ENCODE data around the gene SPARCL1.

Gene SPARCL1

DNA sequence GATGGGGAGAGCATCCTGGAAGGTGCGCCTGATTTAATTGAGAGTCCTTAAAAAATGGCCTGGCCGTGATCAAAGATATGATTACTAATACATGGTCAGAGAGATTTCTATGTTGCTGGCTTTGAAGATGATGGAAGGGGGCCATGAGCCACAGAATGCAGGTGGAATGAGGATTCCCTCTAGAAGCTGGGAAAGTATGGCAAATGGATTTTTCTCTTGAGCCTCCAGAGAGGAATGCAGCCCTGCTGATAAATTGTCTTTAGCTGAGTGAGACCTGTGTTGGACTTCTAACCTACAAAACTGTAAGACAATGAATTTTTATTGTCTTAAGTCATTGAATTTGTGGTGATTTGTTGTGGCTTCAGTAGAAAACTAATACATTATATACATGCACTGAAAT, 99.1 kb downstream of the SPARCL1 start:
- TF ChIP-seq, protein P1, sequence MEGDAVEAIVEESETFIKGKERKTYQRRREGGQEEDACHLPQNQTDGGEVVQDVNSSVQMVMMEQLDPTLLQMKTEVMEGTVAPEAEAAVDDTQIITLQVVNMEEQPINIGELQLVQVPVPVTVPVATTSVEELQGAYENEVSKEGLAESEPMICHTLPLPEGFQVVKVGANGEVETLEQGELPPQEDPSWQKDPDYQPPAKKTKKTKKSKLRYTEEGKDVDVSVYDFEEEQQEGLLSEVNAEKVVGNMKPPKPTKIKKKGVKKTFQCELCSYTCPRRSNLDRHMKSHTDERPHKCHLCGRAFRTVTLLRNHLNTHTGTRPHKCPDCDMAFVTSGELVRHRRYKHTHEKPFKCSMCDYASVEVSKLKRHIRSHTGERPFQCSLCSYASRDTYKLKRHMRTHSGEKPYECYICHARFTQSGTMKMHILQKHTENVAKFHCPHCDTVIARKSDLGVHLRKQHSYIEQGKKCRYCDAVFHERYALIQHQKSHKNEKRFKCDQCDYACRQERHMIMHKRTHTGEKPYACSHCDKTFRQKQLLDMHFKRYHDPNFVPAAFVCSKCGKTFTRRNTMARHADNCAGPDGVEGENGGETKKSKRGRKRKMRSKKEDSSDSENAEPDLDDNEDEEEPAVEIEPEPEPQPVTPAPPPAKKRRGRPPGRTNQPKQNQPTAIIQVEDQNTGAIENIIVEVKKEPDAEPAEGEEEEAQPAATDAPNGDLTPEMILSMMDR (IDR thresholded peaks at IDR 0.05; ENCODE audit: low read depth, low read length): no peak
- DNase-seq (ENCODE audit: low read depth in 2 of 2): no peak
- no peak overlapping the region for H3K4me3 ChIP-seq (replicated peaks in 1 of 2; ENCODE audit: low read depth in 2 of 2, low read length in 2 of 2)

DNA sequence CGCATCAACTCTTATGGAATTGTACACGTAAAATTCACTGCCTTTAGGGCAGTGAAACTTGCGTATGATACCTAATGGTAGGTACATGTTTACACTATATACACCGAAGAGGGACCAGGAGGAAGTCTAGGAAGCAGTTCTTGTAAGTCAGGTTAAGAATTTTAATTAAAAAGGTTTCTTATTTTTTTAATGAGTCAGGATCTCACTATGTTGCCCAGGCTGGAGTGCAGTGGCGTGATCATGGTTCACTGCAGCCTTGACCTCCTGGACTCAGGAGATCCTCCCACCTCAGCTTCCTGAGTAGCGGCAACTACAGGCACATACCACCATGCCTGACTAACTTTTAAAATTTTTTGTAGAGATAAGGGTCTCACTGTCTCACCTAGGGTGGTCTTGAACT, 100.2 kb downstream of the SPARCL1 start:
- no peak for DNase-seq (ENCODE audit: low read depth in 2 of 2)
- TF ChIP-seq, protein P1 (IDR thresholded peaks at IDR 0.05; ENCODE audit: low read depth, low read length): no peak
- H3K4me3 ChIP-seq (replicated peaks in 1 of 2; ENCODE audit: low read depth in 2 of 2, low read length in 2 of 2): no peak overlapping the region

DNA sequence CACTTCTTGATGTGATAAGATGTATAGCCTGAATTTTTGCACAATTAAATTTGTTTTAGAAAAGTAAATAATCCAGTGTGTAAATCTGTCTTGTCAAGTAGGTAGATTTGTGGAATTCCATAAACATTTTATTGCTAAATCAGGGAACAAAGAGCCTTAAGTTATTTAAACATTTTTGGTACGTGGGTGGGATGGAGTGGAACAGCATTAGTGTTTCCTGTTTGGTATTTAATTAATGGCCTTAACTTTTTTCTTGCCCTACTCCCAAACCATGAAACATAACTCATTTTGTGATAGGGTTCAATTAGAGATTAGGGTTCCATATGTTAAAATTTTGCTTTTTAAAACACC, 101.7 kb downstream of the SPARCL1 start:
- no peak overlapping the region for H3K4me3 ChIP-seq (replicated peaks in 1 of 2; ENCODE audit: low read depth in 2 of 2, low read length in 2 of 2)
- no peak for DNase-seq (ENCODE audit: low read depth in 2 of 2)
- TF ChIP-seq, protein P1 (IDR thresholded peaks at IDR 0.05; ENCODE audit: low read depth, low read length): no peak

DNA sequence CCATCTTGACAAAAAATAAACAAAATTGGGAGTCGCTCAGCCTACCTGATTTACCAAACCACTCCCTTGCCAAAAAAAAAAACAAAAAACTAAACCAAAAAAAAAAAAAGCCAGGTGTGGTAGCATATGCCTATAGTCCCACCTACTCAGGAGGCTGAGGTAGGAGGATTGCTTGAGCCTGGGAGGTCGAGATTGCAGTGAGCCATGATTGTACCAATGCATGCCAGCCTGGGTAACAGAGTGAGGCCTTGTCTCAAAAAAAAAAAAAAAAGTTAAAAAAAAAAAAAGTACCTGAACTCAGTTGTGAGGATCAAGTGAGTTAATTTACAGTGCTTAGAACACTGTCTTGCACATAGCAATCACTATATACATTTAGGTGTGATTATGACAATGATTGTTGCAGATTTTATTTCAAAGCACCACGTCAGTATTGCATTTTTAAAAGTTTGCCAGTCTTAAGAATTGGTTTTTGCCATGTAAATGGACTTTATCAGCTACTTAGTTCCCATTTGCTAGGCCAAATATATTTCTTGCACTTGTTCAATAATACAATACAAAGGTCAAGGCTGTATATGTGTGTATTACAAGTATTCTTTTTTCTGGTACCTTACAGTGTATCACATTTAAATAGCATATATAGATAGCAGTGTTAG, 102.2 kb downstream of the SPARCL1 start:
- DNase-seq (ENCODE audit: low read depth in 2 of 2): no peak
- TF ChIP-seq, protein P1 (IDR thresholded peaks at IDR 0.05; ENCODE audit: low read depth, low read length): no peak
- no peak overlapping the region for H3K4me3 ChIP-seq (replicated peaks in 1 of 2; ENCODE audit: low read depth in 2 of 2, low read length in 2 of 2)

DNA sequence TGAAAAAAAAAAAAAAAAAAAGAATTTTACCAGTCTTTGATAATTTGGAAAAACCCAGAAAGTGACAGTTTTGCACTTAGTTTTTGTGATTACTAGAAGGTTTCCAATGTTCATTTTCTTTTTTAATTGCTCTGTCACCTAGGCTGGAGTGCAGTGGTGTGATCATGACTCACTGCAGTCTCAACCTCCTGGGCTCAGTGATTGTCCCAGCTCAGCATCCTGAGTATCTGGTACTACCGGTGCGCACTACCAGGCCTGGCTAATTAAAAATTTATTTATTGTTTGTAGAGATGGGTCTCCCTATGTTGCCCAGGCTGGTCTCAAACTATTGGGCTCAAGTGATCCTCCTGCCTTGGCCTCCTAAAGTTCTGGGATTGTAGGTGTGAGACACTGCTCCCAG, 103.5 kb downstream of the SPARCL1 start:
- DNase-seq (ENCODE audit: low read depth in 2 of 2): peak in 1 of 2 donors; percentile 7
- TF ChIP-seq, protein P1 (IDR thresholded peaks at IDR 0.05; ENCODE audit: low read depth, low read length): no peak
- H3K4me3 ChIP-seq (replicated peaks in 1 of 2; ENCODE audit: low read depth in 2 of 2, low read length in 2 of 2): no peak overlapping the region

DNA sequence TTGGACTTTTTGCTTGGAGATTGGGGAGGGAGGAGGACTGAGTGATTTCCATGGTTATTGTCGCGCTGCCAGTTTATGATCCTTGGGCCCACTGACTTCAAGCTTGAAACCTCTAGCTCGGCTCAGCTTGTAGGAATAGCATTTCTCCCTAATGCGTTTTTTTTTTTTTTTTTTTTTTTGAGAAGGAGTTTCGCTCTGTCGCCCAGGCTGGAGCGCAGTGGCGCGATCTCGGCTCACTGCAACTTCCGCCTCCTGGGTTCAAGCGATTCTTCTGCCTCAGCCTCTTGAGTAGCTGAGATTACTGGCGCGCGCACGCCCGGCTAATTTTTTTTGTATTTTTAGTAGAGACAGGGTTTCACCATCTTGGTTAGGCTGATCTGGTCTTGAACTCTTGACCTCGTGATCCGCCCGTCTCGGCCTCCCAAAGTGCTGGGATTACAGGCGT, 105.1 kb downstream of the SPARCL1 start:
- peak overlapping the region in 1 of 2 donors; percentile 93 for H3K4me3 ChIP-seq (replicated peaks in 1 of 2; ENCODE audit: low read depth in 2 of 2, low read length in 2 of 2)

More for the DNA sequence above, 105.1 kb downstream of the SPARCL1 start:
- DNase-seq (ENCODE audit: low read depth in 2 of 2): peak; percentile 10 to 30
